IPS-18c (cell line): ENCODE results near the gene ACBD3.
"Not testable (repeated sequence)": the region's sequence is repeated elsewhere in the genome, so short reads cannot be mapped to it uniquely, and the experiment has no call there.

Source experiments
- H3K4me3 ChIP-seq: 2 replicates; pipeline ENCODE4 v1.7.0; 2013; ENCODE audit warnings: low read depth, mild to moderate bottlenecking, low read length, moderate library complexity; ENCODE audit not compliant: insufficient read depth
- H3K9me3 ChIP-seq: one replicate; pipeline ENCODE4 v1.6.1; 2013; ENCODE audit warnings: mild to moderate bottlenecking, low read length, moderate library complexity; ENCODE audit not compliant: control insufficient read depth, insufficient read depth

ACBD3 gene

DNA sequence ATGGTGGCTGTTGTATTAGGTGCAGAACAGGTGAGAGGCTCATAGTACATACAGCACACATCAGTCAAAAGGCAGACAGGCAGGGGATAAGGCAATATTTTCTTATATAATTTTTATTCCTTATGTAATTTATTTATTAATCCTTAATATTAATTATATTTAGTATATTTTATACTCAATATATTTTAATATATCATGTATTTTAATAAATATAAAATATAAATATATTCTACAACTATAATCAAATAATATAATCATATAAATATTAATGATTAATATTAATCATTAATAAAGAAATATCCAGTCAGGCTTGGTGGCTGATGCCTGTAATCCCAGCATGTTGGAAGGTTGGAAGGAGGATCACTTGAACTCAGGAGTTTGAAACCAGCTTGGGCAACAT, 17.7 kb upstream of the ACBD3 start:
- no peaks in the 10 kb centered on the region for H3K9me3 ChIP-seq
- no peak overlapping the region for H3K4me3 ChIP-seq

DNA sequence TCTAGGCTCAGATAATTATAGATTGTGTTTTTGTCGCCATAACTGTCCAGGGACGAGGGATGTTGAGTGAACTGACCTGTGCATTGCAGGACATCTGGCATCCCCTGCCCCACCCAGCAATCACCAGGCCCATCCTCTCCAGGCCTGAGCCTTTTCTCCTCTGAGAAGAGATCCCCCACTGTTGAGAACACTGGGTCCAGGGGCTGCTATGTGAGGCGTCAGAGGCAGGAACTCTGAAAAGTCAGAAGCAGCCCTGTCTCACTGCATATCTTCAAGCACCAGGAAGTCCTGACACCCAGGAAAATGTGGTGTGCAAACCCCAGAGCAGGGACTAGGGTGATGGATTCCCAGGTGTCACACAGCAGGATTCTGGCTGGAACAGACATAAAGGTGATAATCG, 17.1 kb upstream of the ACBD3 start:
- no peak overlapping the region for H3K4me3 ChIP-seq
- no peaks in the 10 kb centered on the region for H3K9me3 ChIP-seq

DNA sequence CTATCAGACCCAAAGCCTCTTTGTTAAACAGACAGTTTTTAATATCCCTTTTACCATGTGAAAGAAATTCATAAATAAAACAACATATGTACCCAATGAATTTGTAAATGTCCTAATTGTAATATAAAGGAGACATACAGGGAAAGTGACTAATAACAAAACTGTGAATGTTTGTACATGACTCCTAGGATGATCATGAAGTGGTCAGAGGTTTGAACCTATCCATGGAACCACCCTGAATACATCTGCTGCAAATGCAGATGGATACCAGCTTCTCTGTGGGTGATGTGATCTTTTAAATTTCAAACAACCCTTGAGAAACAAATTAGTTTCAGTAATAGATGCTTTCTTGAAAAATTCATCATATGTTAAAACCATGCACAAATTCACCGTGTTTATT, 16.7 kb upstream of the ACBD3 start:
- H3K4me3 ChIP-seq = no peak overlapping the region
- H3K9me3 ChIP-seq = no peaks in the 10 kb centered on the region

DNA sequence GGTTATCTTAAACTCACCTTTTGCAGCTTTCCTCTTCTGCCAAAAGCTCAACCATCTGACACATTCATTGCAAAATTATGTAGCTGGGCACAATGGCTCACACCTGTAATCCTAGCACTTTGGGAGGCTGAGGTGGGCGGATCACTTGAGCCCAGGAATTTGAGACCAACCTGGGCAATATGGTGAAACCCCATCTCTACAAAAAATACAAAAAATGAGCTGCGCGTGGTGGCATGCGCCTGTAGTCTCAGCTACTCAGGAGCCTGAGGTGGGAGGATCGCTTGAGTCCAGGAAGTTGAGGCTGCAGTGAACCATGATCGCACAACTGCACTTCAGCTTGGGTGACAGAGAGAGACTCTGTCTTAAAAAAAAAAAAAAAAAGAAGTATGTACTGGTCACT, 16.1 kb upstream of the ACBD3 start:
- not testable (repeated sequence) for H3K4me3 ChIP-seq

DNA sequence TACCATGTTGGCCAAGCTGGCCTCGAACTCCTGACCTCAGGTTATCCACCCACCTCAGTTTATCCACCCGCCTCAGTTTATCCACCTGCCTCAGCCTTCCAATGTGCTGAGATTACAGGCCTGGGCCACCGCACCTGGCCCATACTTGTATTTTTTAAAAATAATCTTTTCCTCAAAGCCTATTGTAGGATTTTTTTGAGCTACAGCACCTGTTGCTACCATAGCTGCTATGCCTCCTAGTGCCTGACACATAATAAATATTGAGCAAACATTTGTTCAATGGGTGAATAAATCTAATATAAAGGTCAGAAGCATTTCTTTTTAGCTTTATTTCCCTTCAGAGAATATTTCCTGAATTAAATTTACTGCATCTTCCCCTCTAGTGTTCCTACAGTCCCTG, 15.7 kb upstream of the ACBD3 start:
- no peak overlapping the region for H3K4me3 ChIP-seq
- no peaks in the 10 kb centered on the region for H3K9me3 ChIP-seq

More for the DNA sequence above, 16.1 kb upstream of the ACBD3 start:
- H3K9me3 ChIP-seq = not testable (repeated sequence)

DNA sequence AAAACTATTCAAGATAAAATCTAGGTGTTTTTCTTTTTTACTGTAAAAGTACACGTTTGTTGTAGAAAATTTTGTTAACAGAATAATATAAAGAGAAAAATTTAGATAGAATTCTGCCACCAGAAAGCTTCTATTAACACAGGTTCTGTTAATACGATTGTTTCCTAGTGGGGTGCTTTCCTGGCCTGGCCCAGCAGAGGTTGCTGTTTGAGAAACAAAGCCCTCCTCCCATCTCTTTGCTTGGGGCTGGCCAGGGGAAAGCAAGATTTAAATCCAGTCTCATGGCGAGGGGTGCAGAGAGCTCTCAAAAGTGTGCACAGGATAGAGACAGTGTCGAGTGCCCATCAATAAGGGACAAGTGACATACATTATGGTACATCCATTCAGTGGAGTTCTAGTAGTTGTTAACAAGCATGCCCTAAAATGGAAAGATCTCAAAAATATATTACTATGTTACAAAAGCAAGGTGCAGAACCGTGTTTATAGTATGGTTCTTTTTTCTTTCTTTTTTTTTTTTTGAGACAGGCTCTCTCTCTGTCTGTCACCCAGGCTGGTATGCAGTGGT, 14.6 kb upstream of the ACBD3 start:
- H3K9me3 ChIP-seq = no peaks in the 10 kb centered on the region
- H3K4me3 ChIP-seq = no peak overlapping the region

DNA sequence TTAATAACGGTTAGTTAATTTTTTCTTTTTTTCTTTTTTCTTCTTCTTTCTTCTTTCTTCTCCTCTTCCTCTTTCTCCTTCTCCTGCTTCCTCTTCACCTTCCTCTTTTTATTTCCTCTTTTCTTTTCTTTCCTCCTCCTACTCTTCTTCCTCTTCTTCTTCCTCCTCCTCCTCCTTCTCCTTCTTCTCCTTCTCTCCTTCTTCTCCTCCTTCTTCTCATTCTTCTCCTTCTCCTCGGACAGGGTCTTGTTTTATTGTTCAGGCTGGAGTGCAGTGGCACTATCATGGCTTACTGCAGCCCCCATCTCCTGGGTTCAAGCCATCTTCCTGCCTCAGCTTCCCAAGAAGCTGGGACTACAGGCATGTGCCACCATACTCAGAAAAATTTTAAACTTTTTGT, 13.4 kb upstream of the ACBD3 start:
- H3K4me3 ChIP-seq = no peak overlapping the region
- H3K9me3 ChIP-seq = no peaks in the 10 kb centered on the region

DNA sequence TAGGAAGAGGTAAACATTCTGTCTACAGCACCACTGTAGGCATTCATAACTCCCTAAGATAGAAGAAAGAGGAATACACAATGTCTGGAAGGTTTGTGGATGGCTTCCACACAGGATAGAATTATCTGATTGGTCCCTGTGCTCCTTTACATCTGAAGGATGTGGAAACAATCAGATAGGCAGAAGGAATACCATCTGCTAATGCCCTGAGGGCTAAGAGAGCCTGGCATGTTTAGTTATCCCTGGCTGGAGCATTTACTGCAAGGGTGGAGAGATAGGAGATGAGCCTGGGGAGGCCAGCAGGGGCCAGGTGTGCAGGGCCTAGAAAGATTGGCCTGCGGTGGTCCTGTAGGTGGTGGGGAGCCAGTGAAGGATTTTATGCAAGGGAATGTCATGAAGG, 8.6 kb upstream of the ACBD3 start:
- Histone ChIP-seq H3K9me3 (no peaks in the 10 kb centered on the region), H3K4me3 (no peak overlapping the region)

DNA sequence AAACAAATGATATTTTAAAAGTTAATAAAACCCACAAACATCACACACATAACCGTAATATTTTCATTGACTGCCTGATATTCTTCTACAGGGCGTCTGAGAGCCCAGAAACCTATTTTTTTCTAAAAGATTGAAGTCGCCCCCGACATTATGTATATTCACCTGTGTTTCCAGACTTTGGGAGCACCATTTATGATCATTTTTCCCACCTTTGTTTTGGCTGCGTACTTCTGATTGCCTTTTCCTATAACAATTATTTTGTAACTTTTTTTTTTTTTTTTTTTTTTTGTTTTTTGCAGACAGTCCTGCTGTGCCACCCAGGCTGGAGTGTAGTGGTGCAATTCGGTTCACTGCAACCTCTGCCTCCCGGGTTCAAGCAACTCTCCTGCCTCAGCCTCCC, 839 bp upstream of the ACBD3 start:
- Histone ChIP-seq H3K4me3 (peak overlapping the region; percentile 90), H3K9me3 (no peaks in the 10 kb centered on the region)

DNA sequence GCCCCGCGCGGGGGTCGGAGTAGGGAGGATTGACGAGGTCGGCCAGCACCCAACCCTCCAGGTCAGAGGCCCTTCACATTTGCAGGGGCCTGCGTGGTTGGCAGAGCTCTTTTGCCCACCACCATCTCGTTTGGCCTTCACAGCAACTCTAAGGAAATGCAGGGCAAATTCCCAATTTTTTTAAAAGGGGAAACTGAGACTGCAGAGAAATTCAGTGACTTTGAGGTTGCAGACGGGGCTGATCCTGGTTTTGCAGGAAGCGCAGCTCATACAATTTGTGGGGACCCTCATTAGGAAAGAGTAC, 430 bp upstream of the ACBD3 start:
- Histone ChIP-seq H3K4me3 (peak overlapping the region; percentile 90), H3K9me3 (no peaks in the 10 kb centered on the region)

DNA sequence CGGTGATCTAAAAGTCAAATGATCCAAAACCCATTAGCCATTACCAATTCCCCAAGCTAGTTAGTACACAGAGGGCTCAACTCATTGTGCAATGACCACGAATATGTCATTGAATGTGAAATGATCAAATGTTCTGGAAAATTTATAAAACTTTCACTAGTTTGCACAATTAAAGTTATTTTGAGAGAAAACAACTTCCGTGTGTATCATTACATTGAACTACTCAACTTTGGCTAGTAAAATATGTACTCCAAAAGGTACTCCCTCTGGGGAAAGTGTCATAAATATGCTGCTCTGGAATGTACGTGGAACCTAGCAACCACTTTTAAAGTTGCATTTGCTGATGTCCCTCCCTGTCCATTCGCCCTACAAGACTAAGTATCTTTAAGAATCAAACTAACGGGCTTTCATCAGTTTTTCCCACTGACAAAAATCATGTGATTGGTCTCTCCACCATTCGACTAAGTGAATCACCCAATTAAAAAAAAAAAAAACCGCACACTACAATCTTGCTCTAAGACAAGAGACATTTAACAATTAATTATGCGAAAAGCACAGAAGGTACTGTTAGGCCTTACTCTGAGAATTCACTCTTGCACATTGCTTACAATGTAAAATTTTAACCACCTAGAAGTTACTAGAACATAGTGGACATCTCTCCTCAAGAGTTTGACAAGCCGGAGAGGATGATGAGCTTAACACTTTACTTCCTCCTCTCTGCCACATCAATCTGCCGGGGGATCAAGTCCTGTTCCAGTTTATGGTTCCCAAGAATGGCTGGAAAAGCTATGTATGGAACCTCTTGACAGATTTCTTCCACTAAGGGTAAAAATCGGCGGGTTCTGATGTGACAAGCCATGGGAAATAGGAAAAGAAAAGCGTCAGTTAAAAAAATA, 1.2 kb downstream of the ACBD3 start:
- H3K9me3 ChIP-seq = no peaks in the 10 kb centered on the region
- H3K4me3 ChIP-seq = peak overlapping the region; percentile 90

DNA sequence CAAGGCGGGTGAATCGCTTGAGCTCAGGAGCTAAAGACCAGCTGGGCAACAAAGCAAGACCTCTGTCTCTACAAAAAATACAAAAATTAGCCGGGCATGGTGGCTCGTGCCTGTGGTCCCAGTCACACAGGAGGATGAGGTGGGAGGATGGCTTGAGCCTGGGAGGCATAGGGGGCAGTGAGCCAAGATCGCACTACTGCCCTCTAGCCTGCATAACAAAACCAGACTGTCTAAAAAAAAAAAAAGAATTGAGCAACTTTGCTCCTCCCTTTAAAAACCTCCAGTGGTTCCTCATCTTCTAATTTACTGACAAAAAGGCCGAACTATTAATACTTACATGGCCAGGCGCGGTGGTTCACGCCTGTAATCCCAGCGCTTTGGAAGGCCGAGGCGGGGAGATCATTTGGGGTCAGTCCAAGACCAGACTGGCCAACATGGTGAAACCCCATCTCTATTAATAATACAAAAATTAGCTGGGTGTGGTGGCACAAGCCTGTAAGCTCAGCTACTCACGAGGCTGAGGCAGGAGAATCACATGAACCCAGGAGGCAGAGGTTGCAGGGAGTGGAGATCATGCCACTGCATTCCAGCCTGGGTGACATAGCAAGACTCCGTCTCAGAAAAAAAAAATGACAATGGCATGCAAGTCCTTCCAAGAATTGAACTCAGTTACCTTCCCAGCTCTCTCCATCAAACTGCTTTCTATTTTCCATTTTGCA, 4.4 kb downstream of the ACBD3 start:
- Histone ChIP-seq H3K9me3 (no peaks in the 10 kb centered on the region), H3K4me3 (no peak overlapping the region)

DNA sequence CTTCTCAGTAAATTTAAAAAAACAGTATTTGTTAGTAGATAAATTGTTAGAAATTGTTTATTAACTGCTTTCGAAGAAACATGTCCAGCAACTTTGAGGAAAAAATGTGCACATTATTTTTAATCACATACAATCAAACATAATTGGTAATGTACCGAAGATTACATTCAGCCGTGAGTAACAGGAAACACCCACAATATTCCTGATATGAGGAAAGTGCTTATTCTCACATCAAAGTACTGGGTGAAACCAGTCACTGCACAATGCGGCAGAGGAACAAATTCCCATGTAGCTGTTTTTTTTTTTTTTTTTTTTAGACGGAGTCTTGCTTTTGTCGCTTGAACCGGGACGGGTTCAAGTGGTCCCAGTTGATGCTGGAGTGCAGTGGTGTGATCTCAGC, 9.7 kb downstream of the ACBD3 start:
- no peak overlapping the region for H3K4me3 ChIP-seq
- H3K9me3 ChIP-seq = no peaks in the 10 kb centered on the region

DNA sequence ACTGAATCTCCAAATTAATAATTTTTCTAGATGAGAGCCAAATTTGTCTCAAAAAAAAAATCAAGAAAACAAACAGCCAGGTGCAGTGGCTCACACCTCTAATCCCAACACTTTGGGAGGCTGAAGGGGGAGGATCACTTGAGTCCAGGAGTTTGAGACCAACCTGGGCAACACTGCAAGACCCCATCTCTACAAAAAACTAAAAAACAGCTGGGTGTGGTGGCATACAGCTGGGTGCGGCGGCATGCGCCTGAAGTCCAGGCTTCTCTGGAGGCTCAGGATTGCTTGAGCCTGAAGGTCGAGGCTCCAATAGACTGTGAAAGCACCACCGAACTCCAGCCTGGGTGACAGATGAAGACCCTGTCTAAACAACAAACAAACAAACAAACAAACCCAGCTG, 14.0 kb downstream of the ACBD3 start:
- Histone ChIP-seq H3K4me3 (no peak overlapping the region), H3K9me3 (no peaks in the 10 kb centered on the region)

DNA sequence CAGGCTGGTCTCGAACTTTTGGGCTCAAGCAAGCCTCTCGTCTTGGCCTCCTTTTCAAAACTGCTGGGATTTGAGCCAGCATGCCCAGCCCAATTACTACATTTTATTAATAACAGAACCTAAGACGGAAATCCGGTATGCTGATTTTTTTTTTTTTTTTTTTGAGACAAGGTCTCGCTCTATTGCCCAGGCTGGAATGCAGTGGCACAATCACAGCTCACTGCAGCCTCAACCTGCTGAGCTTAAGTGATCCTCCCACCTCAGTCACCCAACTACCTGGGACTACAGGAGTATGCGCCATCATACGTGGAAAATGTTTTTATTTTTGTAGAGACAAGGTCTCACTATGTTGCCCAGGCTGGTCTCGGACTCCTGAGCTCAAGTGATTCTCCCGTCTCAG, 20.2 kb downstream of the ACBD3 start:
- Histone ChIP-seq H3K4me3 (no peak overlapping the region), H3K9me3 (no peaks in the 10 kb centered on the region)

DNA sequence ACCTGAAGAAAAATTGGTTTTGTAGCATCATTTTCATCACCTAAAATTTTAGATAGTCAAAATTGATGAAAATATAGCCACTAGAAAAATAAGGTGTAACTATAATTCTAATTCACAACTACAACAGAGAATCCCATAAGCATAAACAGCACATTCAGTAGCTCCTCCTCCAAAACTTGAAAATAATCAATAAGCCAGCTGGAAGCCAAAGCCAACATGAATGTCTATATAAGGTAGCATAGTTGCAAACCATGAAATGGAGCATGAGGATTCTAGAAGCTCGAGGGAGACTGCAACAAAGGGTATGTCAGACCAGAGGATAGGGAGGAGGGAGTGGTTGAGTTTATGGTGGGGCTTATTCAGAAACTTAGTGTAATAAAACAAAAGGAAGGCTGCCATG, 22.4 kb downstream of the ACBD3 start:
- Histone ChIP-seq H3K4me3 (no peak overlapping the region), H3K9me3 (no peaks in the 10 kb centered on the region)

DNA sequence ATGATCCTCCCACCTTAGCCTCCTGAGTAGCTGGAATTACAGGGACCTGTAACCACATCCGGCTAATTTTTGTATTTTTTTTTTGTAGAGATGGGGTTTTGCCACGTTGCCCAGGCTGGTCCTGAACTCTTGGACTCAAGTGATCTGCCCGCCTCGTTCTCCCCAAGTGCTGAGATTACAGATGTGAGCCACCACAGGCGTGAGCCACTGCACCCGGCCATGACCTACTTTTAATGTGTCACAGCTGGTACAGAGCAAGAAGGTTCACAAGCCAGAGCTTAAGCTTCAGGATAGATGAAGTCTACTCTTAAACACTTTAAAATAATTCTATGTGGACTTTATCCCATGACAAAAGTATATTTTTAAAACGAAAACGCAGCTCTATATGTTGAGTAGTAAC, 23.6 kb downstream of the ACBD3 start:
- Histone ChIP-seq H3K9me3 (no peaks in the 10 kb centered on the region), H3K4me3 (no peak overlapping the region)

DNA sequence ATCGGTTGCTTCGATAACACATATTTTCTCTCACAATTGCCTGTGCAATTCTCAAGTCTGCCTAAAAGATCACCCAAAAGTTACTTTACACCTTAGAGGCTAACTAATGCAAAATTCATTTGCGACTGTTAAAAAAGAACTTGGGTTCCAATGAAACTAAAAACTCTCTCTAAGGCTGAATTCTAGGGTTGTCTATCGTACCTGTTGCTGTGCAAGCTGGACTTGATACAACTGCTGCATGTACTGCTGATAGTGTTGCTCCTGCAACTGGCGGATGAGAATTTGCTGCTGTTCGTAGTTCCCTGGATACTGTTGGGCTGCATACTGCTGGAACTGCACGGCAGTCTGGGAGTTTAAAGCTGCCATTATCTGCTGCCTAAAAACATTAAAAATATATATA, 27.6 kb downstream of the ACBD3 start:
- H3K4me3 ChIP-seq = no peak overlapping the region

More for the DNA sequence above, 27.6 kb downstream of the ACBD3 start:
- H3K9me3 ChIP-seq = no peaks in the 10 kb centered on the region
